NCI-H510A treated with DMSO at 0.1 percent for 48 hours (cell line): ENCODE data around the gene DRC7.
"Not testable (repeated sequence)": the region's sequence is repeated elsewhere in the genome, so short reads cannot be mapped to it uniquely, and the experiment has no call there.

Experiments used
- DNase-seq: peaks from one replicate; lab custom pipeline; 2025; lab: John Stamatoyannopoulos, UW

Gene DRC7

GRCh38 chr16:57658878-57659674 lies 35.5 kb upstream of the DRC7 start:
- no peak for DNase-seq

- no peak for DNase-seq
These were observed 33.7 kb upstream of the DRC7 start for GRCh38 chr16:57660715-57661463.

- DNase-seq = no peak
These were observed 33.1 kb upstream of the DRC7 start for GRCh38 chr16:57661510-57661909.

- DNase-seq = no peak
These were observed 32.4 kb upstream of the DRC7 start for GRCh38 chr16:57661936-57662906.

GRCh38 chr16:57663436-57663835 lies 31.2 kb upstream of the DRC7 start:
- no peak for DNase-seq

- no peak for DNase-seq
These were observed 30.5 kb upstream of the DRC7 start for GRCh38 chr16:57663917-57664661.

- no peak for DNase-seq
These were observed 30.0 kb upstream of the DRC7 start for GRCh38 chr16:57664662-57665025.

- DNase-seq = no peak
These were observed 29.1 kb upstream of the DRC7 start for GRCh38 chr16:57665541-57665940.

- DNase-seq = no peak
These were observed 28.1 kb upstream of the DRC7 start for GRCh38 chr16:57666353-57667047.

GRCh38 chr16:57667048-57667525 lies 27.5 kb upstream of the DRC7 start:
- no peak for DNase-seq

- DNase-seq = no peak
These were observed 26.9 kb upstream of the DRC7 start for GRCh38 chr16:57667526-57668262.

- no peak for DNase-seq
These were observed 26.4 kb upstream of the DRC7 start, which contains the start of gene ADGRG3 for GRCh38 chr16:57668263-57668571. Gene ADGRG3, plus strand, starts transcription at chr16:57668306. Its CDS starts 42 bp downstream, at chr16:57668348.

- no peak for DNase-seq
These were observed 25.8 kb upstream of the DRC7 start for GRCh38 chr16:57668630-57669475.

- no peak for DNase-seq
These were observed 25.0 kb upstream of the DRC7 start for GRCh38 chr16:57669476-57670162.

- DNase-seq = no peak
These were observed 24.4 kb upstream of the DRC7 start for GRCh38 chr16:57670196-57670595.

GRCh38 chr16:57671451-57671850 lies 23.2 kb upstream of the DRC7 start:
- not testable (repeated sequence) for DNase-seq

GRCh38 chr16:57672416-57672815 lies 22.2 kb upstream of the DRC7 start:
- no peak for DNase-seq

GRCh38 chr16:57672824-57673223 lies 21.8 kb upstream of the DRC7 start:
- no peak for DNase-seq
